Endothelial cell of umbilical vein (primary cell): ENCODE data around the gene PLCG2. TPM values are rescaled to one million over a fixed set of nuclear protein-coding genes. Genes with fewer than 3 reads are reported as not detected.

Experiments used
- BruUV-seq: library from RNA; stranded (reverse); fragments of 400-500 nt; replicated peaks from 2 replicates; lab custom pipeline; 2021; lab: Mats Ljungman, UMichigan
- CTCF ChIA-PET: fragments of 300-600, 350-600 bp; sonication (Branson Sonifier 250); formaldehyde crosslinking; loops from one replicate; lab custom pipeline; 2021; ENCODE audit warnings: antibody characterized with exemption, inconsistent platforms; lab: Charles Lee
- POLR2A ChIA-PET: fragments of 300-600, 350-600 bp; sonication (Branson Sonifier 250); formaldehyde crosslinking; loops from one replicate; lab custom pipeline; 2021; ENCODE audit warnings: antibody characterized with exemption, inconsistent platforms; lab: Charles Lee
- DNase-seq: peaks from one replicate; pipeline ENCODE4 v3.0.0-alpha.2; 2011; ENCODE audit warnings: low read depth, low spot score
- FAIRE-seq: peaks from 2 replicates; lab custom pipeline; 2011; peaks lifted over from hg19 to GRCh38; lab: Jason Lieb, UNC
- H2AFZ ChIP-seq: 2 replicates; pipeline ENCODE4 v1.6.0; 2012; ENCODE audit warnings: low read depth, low read length, control low read depth, inconsistent platforms
- H3K27ac ChIP-seq: 2 replicates; pipeline ENCODE4 v1.5.1; 2011; ENCODE audit warnings: low read depth, mild to moderate bottlenecking, control low read depth, low read length, moderate library complexity; ENCODE audit not compliant: insufficient read depth
- H3K27me3 ChIP-seq, 2 experiments: 2 replicates each; pipeline versions ENCODE4 v1.6.0 to v1.6.1; 2011; ENCODE audit warnings: low read length in 2 of 2, mixed read lengths in 1 of 2; ENCODE audit not compliant: control insufficient read depth in 2 of 2, insufficient read depth in 2 of 2
- H3K36me3 ChIP-seq, 2 experiments: 2 replicates in 1 of 2; 3 replicates in 1 of 2; pipeline ENCODE4 v1.5.1; 2011; ENCODE audit warnings: low read length in 2 of 2, mild to moderate bottlenecking in 1 of 2, moderate library complexity in 1 of 2; ENCODE audit not compliant: control insufficient read depth in 2 of 2, insufficient read depth in 2 of 2; ENCODE audit errors: extremely low read depth in 1 of 2
- H3K4me1 ChIP-seq: 3 replicates; pipeline ENCODE4 v1.5.1; 2011; ENCODE audit warnings: mild to moderate bottlenecking, low read length; ENCODE audit not compliant: control insufficient read depth, insufficient read depth; ENCODE audit errors: extremely low read depth
- H3K4me2 ChIP-seq: 2 replicates; pipeline ENCODE4 v1.6.1; 2011; ENCODE audit warnings: low read length, control low read depth, mixed read lengths; ENCODE audit not compliant: insufficient read depth
- H3K4me3 ChIP-seq, 3 experiments: fragments of 200-600 bp in 1 of 3; sonication (generic), shearing (Covaris generic) in 1 of 3; replicated peaks in 1 of 3; 2 replicates each; pipeline ENCODE4 v1.5.1; 2011 to 2016; ENCODE audit warnings: control low read depth in 3 of 3, low read length in 3 of 3, mild to moderate bottlenecking in 2 of 3, inconsistent platforms in 1 of 3, low read depth in 1 of 3, moderate library complexity in 1 of 3; ENCODE audit not compliant: insufficient read depth in 1 of 3
- H3K79me2 ChIP-seq: 2 replicates; pipeline ENCODE4 v1.6.0; 2012; ENCODE audit warnings: low read length, inconsistent platforms; ENCODE audit not compliant: control insufficient read depth, insufficient read depth
- H3K9ac ChIP-seq: replicated peaks from 2 replicates; pipeline ENCODE3; 2011; ENCODE audit warnings: low read length, control low read depth; ENCODE audit not compliant: insufficient read depth; ENCODE audit errors: extremely low read depth
- H3K9me1 ChIP-seq: replicated peaks from 3 replicates; pipeline ENCODE4 v1.6.0; 2011; ENCODE audit warnings: mild to moderate bottlenecking, low read length; ENCODE audit not compliant: control insufficient read depth, insufficient read depth; ENCODE audit errors: extremely low read depth
- H3K9me3 ChIP-seq: replicated peaks from 2 replicates; pipeline ENCODE4 v1.5.1; 2012; ENCODE audit warnings: low read length, inconsistent platforms; ENCODE audit not compliant: control insufficient read depth, insufficient read depth
- H4K20me1 ChIP-seq: replicated peaks from 2 replicates; pipeline ENCODE3; 2011; ENCODE audit warnings: mild to moderate bottlenecking, low read length; ENCODE audit not compliant: control insufficient read depth, insufficient read depth; ENCODE audit errors: extremely low read depth
- EZH2 ChIP-seq: IDR thresholded peaks from 2 replicates; pipeline ENCODE4 v1.6.1; 2012; ENCODE audit warnings: borderline replicate concordance, low read depth, mild to moderate bottlenecking, moderate library complexity, low read length, inconsistent platforms; ENCODE audit not compliant: severe bottlenecking
- FOS ChIP-seq: IDR thresholded peaks from 2 replicates; pipeline ENCODE4 v1.6.1; 2011; ENCODE audit warnings: mild to moderate bottlenecking, low read length, moderate library complexity, borderline replicate concordance; ENCODE audit not compliant: insufficient read depth
- GATA2 ChIP-seq: IDR thresholded peaks from 2 replicates; pipeline ENCODE4 v1.7.0; 2011; ENCODE audit warnings: low read depth, mild to moderate bottlenecking, moderate library complexity, mixed read lengths, low read length; ENCODE audit not compliant: insufficient read length, insufficient read depth
- JUN ChIP-seq: IDR thresholded peaks from 2 replicates; pipeline ENCODE4 v1.6.1; 2011; ENCODE audit warnings: borderline replicate concordance, low read depth; ENCODE audit not compliant: insufficient read length, insufficient read depth
- MAX ChIP-seq: IDR thresholded peaks from 2 replicates; pipeline ENCODE4 v1.6.1; 2011; ENCODE audit not compliant: insufficient read depth, insufficient read length
- MYC ChIP-seq: IDR thresholded peaks from one replicate; pipeline ENCODE4 v1.6.1; 2011; ENCODE audit warnings: mild to moderate bottlenecking, low read depth, low read length
- POLR2A ChIP-seq: IDR thresholded peaks from 2 replicates; pipeline ENCODE4 v1.6.1; 2012; ENCODE audit warnings: low read depth, mild to moderate bottlenecking, control low read depth, low read length
- POLR2AphosphoS5 ChIP-seq: IDR thresholded peaks from 2 replicates; pipeline ENCODE4 v1.6.1; 2012; ENCODE audit warnings: low read depth, mild to moderate bottlenecking, control low read depth, low read length, moderate library complexity; ENCODE audit not compliant: insufficient read depth
- dilution Hi-C: fragments of 300-500 bp; cut with MboI; formaldehyde crosslinking; loops from one replicate; pipeline ENCODE4 v1.15.0; 2019; ENCODE audit warnings: low sequenced_read_pairs; ENCODE audit not compliant: extremely low pct_ligation_motif_present
- intact Hi-C: fragments of 100-400 bp; cut with micrococcal nuclease; formaldehyde crosslinking; loops from one replicate; pipeline ENCODE4 v1.10.0; 2022
- polyA plus RNA-seq, 4 experiments: library from polyadenylated mRNA; depleted of rRNA in 3 of 4; stranded (reverse) in 3 of 4; unstranded in 1 of 4; fragments of >200 nt; gene quantifications; 2 replicates each; pipeline versions ENCODE4 v1.2.1 to v1.2.3, GENCODE V29; 2011 to 2012; ENCODE audit warnings: missing spikeins in 1 of 4
- total RNA-seq: library from RNA; stranded (reverse); gene quantifications from 2 replicates; pipeline ENCODE4 v1.2.3, GENCODE V29; 2021
- TF ChIP-seq, protein P1 (sequence below), 2 donors: IDR thresholded peaks; 1 replicate in 1 of 2; 2 replicates in 1 of 2; pipeline ENCODE4 v1.5.1; 2011; ENCODE audit warnings: low read length in 2 of 2, mild to moderate bottlenecking in 2 of 2, moderate library complexity in 2 of 2, control low read depth in 1 of 2, inconsistent platforms in 1 of 2, low read depth in 1 of 2; ENCODE audit not compliant: insufficient read depth in 1 of 2; ENCODE audit errors: extremely low read depth in 1 of 2

PLCG2 gene
- total and polyA plus RNA-seq, 2 donors (not counting 3 experiments of a cell fraction or from before 2014, with no cell fraction given): 10.8 to 13.6 TPM

- no peaks in the 10 kb centered on the region for H3K79me2 ChIP-seq
- no peak overlapping the region for H3K27ac ChIP-seq
- no peaks in the 10 kb centered on the region for H3K36me3 ChIP-seq
- no TSS peak for BruUV-seq
- POLR2A ChIA-PET: no interaction called here
- no peaks in the 10 kb centered on the region for H3K9me1 ChIP-seq
- H3K9me3 ChIP-seq: no peaks in the 10 kb centered on the region
- no peaks in the 10 kb centered on the region for H3K4me1 ChIP-seq
- dilution Hi-C loops (no loop called here), intact Hi-C loops (loop anchor here (5.0 kb wide), 1 partner anchor 55 kb away; no protein-coding TSS in a partner anchor)
- H4K20me1 ChIP-seq: no peaks in the 10 kb centered on the region
- H3K4me3 ChIP-seq: no peak overlapping the region
- TF ChIP-seq, protein P1, sequence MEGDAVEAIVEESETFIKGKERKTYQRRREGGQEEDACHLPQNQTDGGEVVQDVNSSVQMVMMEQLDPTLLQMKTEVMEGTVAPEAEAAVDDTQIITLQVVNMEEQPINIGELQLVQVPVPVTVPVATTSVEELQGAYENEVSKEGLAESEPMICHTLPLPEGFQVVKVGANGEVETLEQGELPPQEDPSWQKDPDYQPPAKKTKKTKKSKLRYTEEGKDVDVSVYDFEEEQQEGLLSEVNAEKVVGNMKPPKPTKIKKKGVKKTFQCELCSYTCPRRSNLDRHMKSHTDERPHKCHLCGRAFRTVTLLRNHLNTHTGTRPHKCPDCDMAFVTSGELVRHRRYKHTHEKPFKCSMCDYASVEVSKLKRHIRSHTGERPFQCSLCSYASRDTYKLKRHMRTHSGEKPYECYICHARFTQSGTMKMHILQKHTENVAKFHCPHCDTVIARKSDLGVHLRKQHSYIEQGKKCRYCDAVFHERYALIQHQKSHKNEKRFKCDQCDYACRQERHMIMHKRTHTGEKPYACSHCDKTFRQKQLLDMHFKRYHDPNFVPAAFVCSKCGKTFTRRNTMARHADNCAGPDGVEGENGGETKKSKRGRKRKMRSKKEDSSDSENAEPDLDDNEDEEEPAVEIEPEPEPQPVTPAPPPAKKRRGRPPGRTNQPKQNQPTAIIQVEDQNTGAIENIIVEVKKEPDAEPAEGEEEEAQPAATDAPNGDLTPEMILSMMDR (IDR thresholded peaks at IDR 0.05; ENCODE audit: extremely low read depth in 1 of 2, insufficient read depth in 1 of 2, low read depth in 1 of 2, low read length in 2 of 2): no peak
- TF ChIP-seq POLR2A (no peak), POLR2AphosphoS5 (no peak), FOS (no peak), MAX (no peak), MYC (no peak), GATA2 (no peak), EZH2 (no peak), JUN (no peak)
- no peak overlapping the region for H3K9ac ChIP-seq
- no peak for DNase-seq
- no peak overlapping the region for H2AFZ ChIP-seq
- no peak overlapping the region for H3K4me2 ChIP-seq
- no peak for FAIRE-seq
- CTCF ChIA-PET: no interaction called here
- H3K27me3 ChIP-seq: no peaks in the 10 kb centered on the region
Measured at GRCh38 chr16:81816793-81817210, 37.7 kb downstream of the PLCG2 start.
